ENCODE measurements around the gene ZNF286A.
"Not testable (repeated sequence)": the region's sequence is repeated elsewhere in the genome, so short reads cannot be mapped to it uniquely, and the experiment has no call there.

The ZNF286A gene

DNA sequence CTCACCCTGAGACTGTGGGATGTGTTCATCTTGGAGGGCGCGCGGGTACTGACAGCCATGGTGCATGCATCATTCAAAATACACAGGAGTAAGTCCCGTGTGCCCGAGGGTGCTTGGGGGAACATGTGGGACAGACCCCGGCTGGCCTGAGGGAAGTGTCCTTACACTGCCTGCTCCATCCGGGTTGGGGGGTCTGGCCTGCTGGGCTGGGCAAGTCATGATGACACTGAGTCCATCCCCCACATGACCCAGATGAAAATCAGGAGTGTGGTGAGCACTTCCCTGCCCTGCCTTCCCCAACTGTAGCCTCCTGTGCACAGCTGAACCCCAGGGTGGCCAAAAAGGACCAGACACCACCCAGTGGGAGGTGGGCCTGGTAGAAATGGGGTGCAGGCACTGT lies 43.4 kb downstream of the ZNF286A start:
- Histone ChIP-seq H3K36me3 (no peaks in the 10 kb centered on the region), H3K4me1 (no peaks in the 10 kb centered on the region), H3K27me3 (no peaks in the 10 kb centered on the region), H3K27ac (no peak overlapping the region), H3K4me3 (no peak overlapping the region), H3K9me3 (no peaks in the 10 kb centered on the region)
- TF ChIP-seq, protein P1, sequence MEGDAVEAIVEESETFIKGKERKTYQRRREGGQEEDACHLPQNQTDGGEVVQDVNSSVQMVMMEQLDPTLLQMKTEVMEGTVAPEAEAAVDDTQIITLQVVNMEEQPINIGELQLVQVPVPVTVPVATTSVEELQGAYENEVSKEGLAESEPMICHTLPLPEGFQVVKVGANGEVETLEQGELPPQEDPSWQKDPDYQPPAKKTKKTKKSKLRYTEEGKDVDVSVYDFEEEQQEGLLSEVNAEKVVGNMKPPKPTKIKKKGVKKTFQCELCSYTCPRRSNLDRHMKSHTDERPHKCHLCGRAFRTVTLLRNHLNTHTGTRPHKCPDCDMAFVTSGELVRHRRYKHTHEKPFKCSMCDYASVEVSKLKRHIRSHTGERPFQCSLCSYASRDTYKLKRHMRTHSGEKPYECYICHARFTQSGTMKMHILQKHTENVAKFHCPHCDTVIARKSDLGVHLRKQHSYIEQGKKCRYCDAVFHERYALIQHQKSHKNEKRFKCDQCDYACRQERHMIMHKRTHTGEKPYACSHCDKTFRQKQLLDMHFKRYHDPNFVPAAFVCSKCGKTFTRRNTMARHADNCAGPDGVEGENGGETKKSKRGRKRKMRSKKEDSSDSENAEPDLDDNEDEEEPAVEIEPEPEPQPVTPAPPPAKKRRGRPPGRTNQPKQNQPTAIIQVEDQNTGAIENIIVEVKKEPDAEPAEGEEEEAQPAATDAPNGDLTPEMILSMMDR (IDR thresholded peaks at IDR 0.05) = no peak
- intact Hi-C loops (cut with DNase I; ENCODE audit: low total_unique reads) = no loop called here
- no peak for DNase-seq

DNA sequence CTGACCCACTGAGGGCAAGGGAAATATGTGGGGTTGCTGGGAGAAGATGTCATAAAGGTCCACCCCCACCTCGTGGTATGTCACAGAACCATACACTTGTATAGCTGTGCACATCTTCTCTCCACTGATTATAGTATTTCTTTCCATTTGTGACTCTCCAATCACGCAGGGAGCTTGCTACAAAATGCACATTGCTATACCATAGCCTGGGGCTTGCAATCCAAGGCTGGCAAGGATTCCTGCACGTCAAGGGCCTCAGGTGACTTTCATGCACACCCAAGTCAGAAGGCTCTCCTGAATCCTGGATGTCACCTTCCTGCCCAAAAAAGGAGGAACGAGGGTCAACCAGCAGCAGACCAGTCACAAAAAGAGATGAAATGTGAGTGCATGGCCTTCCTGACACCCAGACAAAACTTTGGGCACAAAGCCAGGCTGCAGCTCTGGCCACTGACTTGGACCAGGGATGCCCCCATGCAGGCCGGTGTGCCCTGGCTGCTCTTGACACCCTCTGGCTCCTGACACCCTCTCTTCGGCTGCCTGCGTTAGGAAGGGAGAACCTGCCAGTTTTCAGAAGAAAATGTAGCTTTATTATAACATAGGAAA lies 44.6 kb downstream of the ZNF286A start:
- Histone ChIP-seq H3K4me3 (no peak overlapping the region), H3K36me3 (no peaks in the 10 kb centered on the region), H3K4me1 (no peaks in the 10 kb centered on the region), H3K27me3 (no peaks in the 10 kb centered on the region), H3K9me3 (no peaks in the 10 kb centered on the region), H3K27ac (no peak overlapping the region)
- no peak for DNase-seq
- intact Hi-C loops (cut with DNase I; ENCODE audit: low total_unique reads) = no loop called here
- TF ChIP-seq, protein P1 (IDR thresholded peaks at IDR 0.05) = no peak

DNA sequence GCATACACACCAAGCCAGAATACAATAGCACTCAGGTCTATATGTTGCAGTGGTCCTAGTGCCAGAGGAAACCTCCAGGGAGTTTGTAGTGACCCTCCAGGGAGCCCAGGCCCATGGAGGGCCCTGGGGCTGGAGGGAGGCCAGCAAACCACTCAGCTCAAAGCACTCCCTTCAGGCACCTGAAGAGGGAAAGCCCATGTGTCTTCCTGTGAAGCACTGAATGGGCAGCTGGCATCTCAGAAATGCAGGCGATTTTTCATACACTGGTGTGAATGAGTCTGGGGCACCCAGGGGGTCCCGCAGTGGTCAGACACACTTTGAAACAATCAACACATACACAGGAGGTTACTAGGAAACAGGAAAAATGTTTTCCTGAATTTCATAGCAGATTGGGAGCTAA lies 45.3 kb downstream of the ZNF286A start:
- intact Hi-C loops (cut with DNase I; ENCODE audit: low total_unique reads) = no loop called here
- TF ChIP-seq, protein P1 (IDR thresholded peaks at IDR 0.05) = no peak
- Histone ChIP-seq H3K27ac (no peak overlapping the region), H3K27me3 (peaks cover 0 to 4% of the 10 kb centered on the region in 2 donors), H3K36me3 (no peaks in the 10 kb centered on the region), H3K4me3 (no peak overlapping the region), H3K4me1 (no peaks in the 10 kb centered on the region), H3K9me3 (no peaks in the 10 kb centered on the region)
- DNase-seq = no peak

DNA sequence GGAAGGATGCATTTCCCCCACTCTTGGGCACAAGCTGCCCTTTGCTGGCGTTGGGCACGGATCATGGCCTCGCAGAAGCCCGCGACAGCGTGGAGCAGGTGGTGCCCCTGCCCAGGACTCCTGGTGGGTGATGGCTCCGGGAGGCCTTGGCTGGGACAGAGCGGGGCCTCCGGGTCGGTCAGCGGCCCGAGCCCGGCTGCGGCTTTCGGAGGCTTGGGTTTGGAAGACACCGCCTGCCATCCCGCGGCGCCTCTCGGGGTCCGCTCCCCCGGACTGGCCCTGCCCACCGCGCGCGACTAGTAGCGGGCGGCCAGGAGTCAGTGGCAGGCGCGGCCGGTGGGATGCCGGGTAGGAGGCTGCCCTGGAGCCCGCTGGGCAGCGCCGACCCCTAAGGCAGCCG lies 49.9 kb downstream of the ZNF286A start:
- DNase-seq; H3K27ac ChIP-seq; intact Hi-C loops (cut with DNase I; ENCODE audit: low total_unique reads); H3K9me3 ChIP-seq; H3K27me3 ChIP-seq; H3K4me3 ChIP-seq; H3K4me1 ChIP-seq; H3K36me3 ChIP-seq: not testable (repeated sequence)

DNA sequence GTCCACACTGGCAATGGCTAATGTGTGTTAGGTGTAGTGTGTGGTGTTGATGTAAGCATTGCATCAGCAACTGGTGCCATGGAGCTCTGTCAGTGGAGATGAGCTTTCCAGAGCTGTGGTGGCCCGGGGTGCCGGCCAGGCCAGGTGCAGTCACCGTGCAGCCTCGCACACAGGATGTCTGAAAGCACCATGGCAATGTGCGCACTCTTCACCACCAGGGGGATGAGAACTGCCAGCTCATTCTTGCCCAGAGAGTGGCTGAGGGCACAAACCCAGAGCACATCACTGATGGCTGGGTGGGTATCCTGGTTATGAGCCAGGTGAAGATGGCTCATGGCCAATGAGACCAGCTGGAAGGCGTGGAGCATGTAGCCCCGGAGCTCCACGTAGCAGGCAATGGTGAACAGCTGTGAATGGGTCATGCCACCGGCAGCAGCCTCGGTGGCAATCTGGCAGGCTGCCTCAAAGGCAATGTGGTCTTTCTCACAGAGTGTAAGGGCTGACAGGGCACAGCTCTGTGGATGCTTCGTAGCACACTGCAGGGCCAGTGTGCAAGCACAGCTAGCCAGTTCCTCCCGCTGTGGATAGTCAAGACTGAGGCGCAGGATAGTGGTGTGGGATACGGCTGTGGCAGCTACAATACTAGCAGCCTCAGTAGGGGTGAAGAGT lies 69.4 kb downstream of the ZNF286A start:
- DNase-seq; intact Hi-C loops (cut with DNase I; ENCODE audit: low total_unique reads); H3K4me1 ChIP-seq; H3K27ac ChIP-seq; H3K4me3 ChIP-seq; H3K27me3 ChIP-seq; H3K36me3 ChIP-seq; H3K9me3 ChIP-seq: not testable (repeated sequence)

Data from tibial artery (tissue), 4 donors.